Tibial nerve (tissue), 4 donors: ENCODE data around the gene CHST1. TPM values are rescaled to one million over a fixed set of nuclear protein-coding genes. Genes with fewer than 3 reads are reported as not detected.

ENCODE experiments used
- DNase-seq, 2 donors: peaks; one replicate each; pipeline ENCODE4 v3.0.0-alpha.2; 2019; ENCODE audit warnings: low spot score in 2 of 2
- H3K27ac ChIP-seq, 4 donors: fragments of 200-600 bp; sonication (generic) in 3 of 4; one replicate each; pipeline ENCODE4 v1.5.1; 2017 to 2019; ENCODE audit warnings: mild to moderate bottlenecking in 1 of 4
- H3K27me3 ChIP-seq, 2 donors: fragments of 200-600 bp; sonication (generic) in 1 of 2; one replicate each; pipeline versions ENCODE4 v1.5.1 to v1.6.0; 2017 to 2019
- H3K36me3 ChIP-seq, 3 donors: fragments of 200-600 bp; sonication (generic); one replicate each; pipeline ENCODE4 v1.5.1; 2018 to 2019
- H3K4me1 ChIP-seq, 4 donors: fragments of 200-600 bp; sonication (generic) in 3 of 4; one replicate each; pipeline ENCODE4 v1.5.1; 2017 to 2019
- H3K4me3 ChIP-seq, 4 donors: fragments of 200-600 bp; sonication (generic) in 3 of 4; one replicate each; pipeline ENCODE4 v1.5.1; 2017 to 2019; ENCODE audit warnings: mild to moderate bottlenecking in 1 of 4, moderate library complexity in 1 of 4
- H3K9me3 ChIP-seq, 4 donors: fragments of 200-600 bp; sonication (generic) in 3 of 4; one replicate each; pipeline ENCODE4 v1.5.1; 2017 to 2019
- CTCF ChIP-seq, 5 experiments: fragments of 200-600 bp in 3 of 5; fragments of 450-650 bp in 2 of 5; sonication (generic) in 3 of 5; IDR thresholded peaks; one replicate each; pipeline ENCODE4 v1.5.1; 2016 to 2019; ENCODE audit warnings: antibody characterized with exemption in 5 of 5, mild to moderate bottlenecking in 3 of 5, moderate library complexity in 2 of 5
- EP300 ChIP-seq, 2 donors: sonication (generic); formaldehyde crosslinking; IDR thresholded peaks; one replicate each; pipeline ENCODE4 v1.6.1; 2017; ENCODE audit warnings: antibody characterized with exemption in 2 of 2, mild to moderate bottlenecking in 1 of 2
- POLR2A ChIP-seq, 2 donors: fragments of 450-650 bp; IDR thresholded peaks; one replicate each; pipeline ENCODE4 v1.6.1; 2017; ENCODE audit warnings: antibody characterized with exemption in 2 of 2, mild to moderate bottlenecking in 2 of 2, moderate library complexity in 2 of 2
- WGBS, 2 donors: methylation state at CpG; one replicate each; pipeline ENCODE4 v1.1.5; 2018; 5-methylcytosine and 5-hydroxymethylcytosine counted together
- total RNA-seq, 4 donors: library from RNA; depleted of rRNA; stranded (reverse); fragments of >200 nt; gene quantifications; one replicate each; pipeline ENCODE4 v1.1.0, GENCODE V29; 2016

CHST1 gene
- total RNA-seq, 4 donors from 2014 or later, result 1.2 to 3.6 (median 1.6) TPM

DNA sequence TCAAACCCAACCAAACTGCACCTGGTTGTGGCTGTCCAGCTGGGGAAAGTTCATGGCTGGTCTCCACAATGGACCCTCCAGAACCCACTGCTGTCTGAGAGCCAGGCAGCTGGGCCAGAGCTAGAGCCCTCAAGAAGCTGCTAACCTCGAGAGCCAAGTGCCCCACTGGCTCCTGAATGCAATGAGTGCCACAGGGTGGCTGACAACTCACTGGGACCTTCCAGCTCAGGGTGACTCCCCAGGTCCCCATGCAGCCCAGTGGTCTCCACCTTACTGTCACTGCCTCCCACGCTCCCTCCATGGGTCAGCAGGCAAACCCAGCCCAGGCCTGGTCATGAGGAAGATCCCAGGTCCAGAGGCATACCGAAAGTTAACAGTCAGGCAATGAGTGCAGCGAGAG is 8.0 kb upstream of the CHST1 start:
- TF ChIP-seq CTCF (IDR thresholded peaks at IDR 0.05), result no peak
- TF ChIP-seq POLR2A (IDR thresholded peaks at IDR 0.05), result no peak
- TF ChIP-seq EP300 (IDR thresholded peaks at IDR 0.05), result no peak
- no peak for DNase-seq
- H3K9me3 ChIP-seq, result no peaks in the 10 kb centered on the region
- no peak overlapping the region for H3K4me3 ChIP-seq
- no peaks in the 10 kb centered on the region for H3K36me3 ChIP-seq
- H3K27me3 ChIP-seq, result no peaks in the 10 kb centered on the region
- 91 to 94% methylated on average over 4 of the region's 4 CpGs for WGBS, 2 donors
- H3K27ac ChIP-seq, result no peak overlapping the region
- no peaks in the 10 kb centered on the region for H3K4me1 ChIP-seq

GRCh38 chr11:45672593-45672992 is 7.2 kb upstream of the CHST1 start:
- Histone ChIP-seq H3K4me1 (no peaks in the 10 kb centered on the region), H3K27ac (no peak overlapping the region), H3K36me3 (no peaks in the 10 kb centered on the region), H3K9me3 (no peaks in the 10 kb centered on the region), H3K27me3 (no peaks in the 10 kb centered on the region), H3K4me3 (no peak overlapping the region)
- 64 to 70% methylated on average over 3 of the region's 3 CpGs for WGBS, 2 donors
- DNase-seq, result no peak
- TF ChIP-seq EP300 (IDR thresholded peaks at IDR 0.05), result no peak
- no peak for TF ChIP-seq CTCF (IDR thresholded peaks at IDR 0.05)

DNA sequence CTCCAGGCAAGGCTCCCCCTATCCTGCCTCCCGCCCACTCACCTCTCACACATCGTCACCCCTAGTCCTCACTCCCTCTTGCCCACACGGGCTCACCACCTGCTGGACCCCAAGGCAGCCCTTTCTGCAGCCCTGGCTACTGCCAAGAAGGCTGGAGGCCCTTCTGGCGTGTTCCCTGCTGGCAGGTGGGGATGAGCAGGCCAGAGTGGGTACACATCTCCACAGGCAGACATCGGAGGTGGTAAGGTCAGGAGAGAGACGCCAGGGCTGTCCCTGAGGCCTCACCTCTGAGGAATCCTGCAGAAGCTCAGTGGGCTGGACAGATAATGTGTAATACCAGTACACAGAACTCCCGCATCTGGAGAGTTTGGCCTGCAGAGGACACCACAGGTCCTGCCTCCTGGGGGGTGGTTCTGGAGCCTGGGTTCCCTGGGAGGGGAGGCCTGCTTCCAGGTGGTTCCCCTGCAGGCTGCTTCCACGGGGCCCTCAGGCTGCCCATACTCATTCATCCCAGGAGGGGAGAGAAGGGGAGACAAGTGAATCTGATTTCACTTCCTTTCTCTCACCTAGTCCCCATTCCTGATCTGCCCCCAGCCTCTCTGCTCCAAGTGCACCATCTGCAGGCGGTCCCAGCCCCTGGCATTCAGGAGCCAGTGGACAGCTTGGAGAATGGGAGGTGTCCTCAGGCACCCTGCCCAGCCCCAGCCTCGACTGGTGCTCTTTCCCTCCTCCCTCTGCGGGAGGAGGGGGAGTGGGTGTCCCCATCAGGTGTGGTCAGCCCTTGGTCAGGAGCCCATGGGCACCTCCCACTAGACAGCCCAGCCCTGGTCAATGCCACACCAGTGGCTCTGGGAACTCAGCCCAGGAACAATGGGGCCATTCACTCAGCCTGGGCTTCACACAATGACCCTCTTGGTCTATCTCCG is 6.1 kb upstream of the CHST1 start:
- Histone ChIP-seq H3K27me3 (no peaks in the 10 kb centered on the region), H3K27ac (no peak overlapping the region), H3K4me3 (no peak overlapping the region), H3K36me3 (no peaks in the 10 kb centered on the region), H3K9me3 (no peaks in the 10 kb centered on the region), H3K4me1 (peaks cover 0 to 5% (median 0%) of the 10 kb centered on the region in 4 donors)
- TF ChIP-seq CTCF (IDR thresholded peaks at IDR 0.05) (no peak), EP300 (IDR thresholded peaks at IDR 0.05) (no peak), POLR2A (IDR thresholded peaks at IDR 0.05) (no peak)
- DNase-seq, result no peak
- WGBS, 2 donors, result 74 to 75% methylated on average over 11 to 12 of the region's 12 CpGs

DNA sequence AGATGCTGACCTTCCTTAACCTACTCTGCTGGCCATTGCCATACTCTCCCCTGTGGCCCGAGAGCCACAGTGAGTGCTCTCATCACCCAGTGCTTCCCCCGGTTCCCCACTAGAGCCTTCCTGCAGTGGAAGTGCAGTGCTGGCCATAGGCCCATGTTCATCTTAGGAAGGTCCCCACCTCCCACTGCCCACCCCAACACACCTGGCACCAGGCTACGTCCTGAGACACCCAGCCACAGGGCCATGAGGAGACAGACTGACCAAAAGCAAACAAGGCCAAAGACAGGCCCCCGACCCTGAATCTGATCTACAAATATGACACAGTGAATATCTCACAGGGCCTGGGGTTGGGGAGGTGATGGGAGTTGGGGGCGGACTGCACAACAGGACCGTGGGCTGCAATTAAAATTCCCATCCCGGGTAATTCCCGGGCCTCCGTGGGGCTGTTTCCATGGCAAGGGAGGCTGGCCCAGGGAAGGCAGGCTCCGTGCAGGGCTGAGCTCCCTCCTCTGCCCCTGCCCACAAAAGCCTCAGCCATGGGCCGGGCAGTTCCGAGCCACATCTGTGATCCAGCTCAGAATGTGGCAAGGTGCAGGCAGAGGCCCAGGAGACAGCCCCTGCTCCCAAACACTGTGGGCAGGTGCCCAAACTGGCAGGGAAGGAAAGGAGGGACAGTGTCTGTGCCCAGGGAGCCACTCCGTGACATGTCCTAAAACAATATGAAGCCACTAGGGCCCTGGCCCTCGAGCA is 5.1 kb upstream of the CHST1 start:
- Histone ChIP-seq H3K4me3 (no peak overlapping the region), H3K9me3 (no peaks in the 10 kb centered on the region), H3K36me3 (no peaks in the 10 kb centered on the region), H3K27me3 (no peaks in the 10 kb centered on the region), H3K4me1 (peaks cover 0 to 14% (median 0%) of the 10 kb centered on the region in 4 donors), H3K27ac (no peak overlapping the region)
- TF ChIP-seq EP300 (IDR thresholded peaks at IDR 0.05) (no peak), CTCF (IDR thresholded peaks at IDR 0.05) (no peak), POLR2A (IDR thresholded peaks at IDR 0.05) (no peak)
- 57 to 77% methylated on average over 10 to 11 of the region's 14 CpGs for WGBS, 2 donors
- DNase-seq, result no peak

DNA sequence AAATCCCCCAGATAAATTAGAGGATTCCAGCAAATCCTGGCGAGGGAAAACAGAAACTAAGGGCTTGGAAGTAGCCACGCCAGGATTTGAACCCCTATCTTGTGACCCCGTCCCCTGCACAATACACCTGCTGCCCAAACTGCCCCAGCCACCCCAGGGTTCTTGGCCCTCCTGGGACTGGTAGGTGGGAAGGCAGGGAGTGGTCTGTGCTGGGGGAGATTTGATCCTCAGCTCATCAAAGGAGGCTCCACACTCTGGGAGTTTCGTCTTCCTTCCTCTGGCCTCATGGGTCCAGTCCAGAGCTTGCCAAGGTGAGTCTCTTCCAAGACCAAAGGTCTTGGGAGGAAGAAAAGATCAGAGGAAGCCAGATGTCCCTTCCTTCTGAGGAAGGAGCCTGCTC is 4.5 kb upstream of the CHST1 start:
- no peak for DNase-seq
- H3K4me3 ChIP-seq, result no peak overlapping the region
- peaks cover 0 to 18% (median 3%) of the 10 kb centered on the region in 4 donors for H3K4me1 ChIP-seq
- H3K9me3 ChIP-seq, result no peaks in the 10 kb centered on the region
- H3K27ac ChIP-seq, result no peak overlapping the region
- no peaks in the 10 kb centered on the region for H3K27me3 ChIP-seq
- WGBS, 2 donors, result 86 to 92% methylated on average over 3 to 4 of the region's 4 CpGs
- TF ChIP-seq POLR2A (IDR thresholded peaks at IDR 0.05), result no peak
- TF ChIP-seq EP300 (IDR thresholded peaks at IDR 0.05), result no peak
- TF ChIP-seq CTCF (IDR thresholded peaks at IDR 0.05), result no peak
- no peaks in the 10 kb centered on the region for H3K36me3 ChIP-seq
